ENCODE data around the gene KIF1C. TPM values are rescaled to one million over a fixed set of nuclear protein-coding genes. Genes with fewer than 3 reads are reported as not detected.

Gene KIF1C
- total RNA-seq, 1 experiment from 2014 or later = 121 TPM

DNA sequence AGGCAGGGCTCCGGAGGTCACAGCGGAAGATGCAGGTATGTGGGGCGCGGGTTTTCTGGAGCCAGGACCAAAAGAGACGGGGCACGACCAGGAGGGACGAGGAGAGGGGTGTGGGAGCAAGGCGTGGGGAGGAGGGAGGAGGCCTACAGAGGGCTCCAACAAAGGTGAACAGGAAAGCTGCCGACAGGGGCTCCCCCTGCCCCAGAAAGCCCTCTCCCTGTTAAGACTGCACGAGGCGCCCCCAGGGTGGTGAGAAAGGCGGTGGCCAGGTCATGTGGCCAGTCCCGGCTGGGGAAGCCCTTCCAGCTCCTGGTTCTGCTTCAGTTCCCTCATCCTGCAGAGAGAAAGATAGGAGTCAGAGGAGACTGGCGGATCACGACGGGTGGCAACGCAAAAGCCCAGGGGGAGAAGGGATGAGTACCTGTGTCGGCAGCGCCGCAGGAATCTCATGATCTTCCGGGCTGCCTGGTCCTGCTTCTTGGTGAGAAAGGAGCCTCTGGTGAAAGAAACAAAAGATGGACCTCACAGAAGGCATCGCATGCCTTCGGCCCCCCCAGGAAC lies 29.2 kb upstream of the KIF1C start:
- CTCF ChIA-PET = interaction anchor here (1.3 kb wide), 1 partner anchor 65 kb away, joined by 3 read pairs; the partner anchor contains the start of gene CHRNE
- Histone ChIP-seq H3K9me2 (ENCODE audit: insufficient read depth) (no peaks in the 10 kb centered on the region), H3K4me1 (ENCODE audit: control insufficient read depth in 1 of 2, insufficient read depth in 2 of 2, low read length in 2 of 2) (peaks cover 19 to 33% of the 10 kb centered on the region in 2 experiments), H3K9ac (ENCODE audit: low read length) (peak overlapping the region; percentile 80), H3K9me3 (ENCODE audit: control insufficient read depth in 1 of 2, insufficient read depth in 1 of 2, low read depth in 1 of 2, low read length in 2 of 2) (no peaks in the 10 kb centered on the region), H3K4me2 (ENCODE audit: low read length) (peak overlapping the region; percentile 84), H3K79me2 (ENCODE audit: insufficient read depth, low read length) (peaks cover 17% of the 10 kb centered on the region; the same call in 1 of the 2 replicates), H4K20me1 (ENCODE audit: insufficient read depth) (no peaks in the 10 kb centered on the region), H3K27me3 (ENCODE audit: insufficient read depth, low read length) (no peaks in the 10 kb centered on the region), H3K36me3 (ENCODE audit: control insufficient read depth in 1 of 2, insufficient read depth in 2 of 2, low read length in 2 of 2) (peaks cover 4 to 13% of the 10 kb centered on the region in 2 experiments; a peak in 3 of 4 replicates), H2AFZ (ENCODE audit: low read depth, low read length, poor library complexity, severe bottlenecking) (no peak overlapping the region), H3K4me3 (replicated peaks in 1 of 2; ENCODE audit: low read depth in 1 of 2, low read length in 2 of 2) (peak overlapping the region; percentile 63 to 70), H3K27ac (ENCODE audit: low read depth, low read length) (peak overlapping the region; percentile 90)
- no TSS peak for BruUV-seq (replicated peaks)
- RAD21 ChIA-PET (ENCODE audit: low non-redundant PET in 1 of 2, low total read pairs in 2 of 2, uncharacterized antibody in 2 of 2, unreplicated experiment in 2 of 2) = interaction anchor here (0.5 to 2.2 kb wide), 2 partner anchors 14 to 29 kb away, joined by 6 to 11 read pairs; partner anchors contain the start of genes RNF167 (in 1 of the 2) and SLC25A11 (in 1 of the 2)
- TF ChIP-seq, protein P1, sequence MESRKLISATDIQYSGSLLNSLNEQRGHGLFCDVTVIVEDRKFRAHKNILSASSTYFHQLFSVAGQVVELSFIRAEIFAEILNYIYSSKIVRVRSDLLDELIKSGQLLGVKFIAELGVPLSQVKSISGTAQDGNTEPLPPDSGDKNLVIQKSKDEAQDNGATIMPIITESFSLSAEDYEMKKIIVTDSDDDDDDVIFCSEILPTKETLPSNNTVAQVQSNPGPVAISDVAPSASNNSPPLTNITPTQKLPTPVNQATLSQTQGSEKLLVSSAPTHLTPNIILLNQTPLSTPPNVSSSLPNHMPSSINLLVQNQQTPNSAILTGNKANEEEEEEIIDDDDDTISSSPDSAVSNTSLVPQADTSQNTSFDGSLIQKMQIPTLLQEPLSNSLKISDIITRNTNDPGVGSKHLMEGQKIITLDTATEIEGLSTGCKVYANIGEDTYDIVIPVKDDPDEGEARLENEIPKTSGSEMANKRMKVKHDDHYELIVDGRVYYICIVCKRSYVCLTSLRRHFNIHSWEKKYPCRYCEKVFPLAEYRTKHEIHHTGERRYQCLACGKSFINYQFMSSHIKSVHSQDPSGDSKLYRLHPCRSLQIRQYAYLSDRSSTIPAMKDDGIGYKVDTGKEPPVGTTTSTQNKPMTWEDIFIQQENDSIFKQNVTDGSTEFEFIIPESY (IDR thresholded peaks at IDR 0.05; ENCODE audit: extremely low read depth, insufficient replicate concordance, low read length) = no peak
- TF ChIP-seq YY1 (IDR thresholded peaks at IDR 0.05; ENCODE audit: extremely low read depth, insufficient replicate concordance, low read depth, low read length) (no peak), ZFX (IDR thresholded peaks at IDR 0.05) (no peak), SRF (IDR thresholded peaks at IDR 0.05; ENCODE audit: low read depth) (no peak), ELF1 (IDR thresholded peaks at IDR 0.05; ENCODE audit: borderline replicate concordance, low read depth) (no peak), ZNF274 (IDR thresholded peaks at IDR 0.05; ENCODE audit: low read depth, low read length) (no peak), EGR1 (IDR thresholded peaks at IDR 0.05; ENCODE audit: low read depth) (no peak), TCF7L2 (IDR thresholded peaks at IDR 0.05; ENCODE audit: borderline replicate concordance, extremely low read depth, insufficient read depth, insufficient read length) (no peak), CEBPB (IDR thresholded peaks at IDR 0.05; ENCODE audit: low read depth) (no peak)
- TF ChIP-seq, protein P2, sequence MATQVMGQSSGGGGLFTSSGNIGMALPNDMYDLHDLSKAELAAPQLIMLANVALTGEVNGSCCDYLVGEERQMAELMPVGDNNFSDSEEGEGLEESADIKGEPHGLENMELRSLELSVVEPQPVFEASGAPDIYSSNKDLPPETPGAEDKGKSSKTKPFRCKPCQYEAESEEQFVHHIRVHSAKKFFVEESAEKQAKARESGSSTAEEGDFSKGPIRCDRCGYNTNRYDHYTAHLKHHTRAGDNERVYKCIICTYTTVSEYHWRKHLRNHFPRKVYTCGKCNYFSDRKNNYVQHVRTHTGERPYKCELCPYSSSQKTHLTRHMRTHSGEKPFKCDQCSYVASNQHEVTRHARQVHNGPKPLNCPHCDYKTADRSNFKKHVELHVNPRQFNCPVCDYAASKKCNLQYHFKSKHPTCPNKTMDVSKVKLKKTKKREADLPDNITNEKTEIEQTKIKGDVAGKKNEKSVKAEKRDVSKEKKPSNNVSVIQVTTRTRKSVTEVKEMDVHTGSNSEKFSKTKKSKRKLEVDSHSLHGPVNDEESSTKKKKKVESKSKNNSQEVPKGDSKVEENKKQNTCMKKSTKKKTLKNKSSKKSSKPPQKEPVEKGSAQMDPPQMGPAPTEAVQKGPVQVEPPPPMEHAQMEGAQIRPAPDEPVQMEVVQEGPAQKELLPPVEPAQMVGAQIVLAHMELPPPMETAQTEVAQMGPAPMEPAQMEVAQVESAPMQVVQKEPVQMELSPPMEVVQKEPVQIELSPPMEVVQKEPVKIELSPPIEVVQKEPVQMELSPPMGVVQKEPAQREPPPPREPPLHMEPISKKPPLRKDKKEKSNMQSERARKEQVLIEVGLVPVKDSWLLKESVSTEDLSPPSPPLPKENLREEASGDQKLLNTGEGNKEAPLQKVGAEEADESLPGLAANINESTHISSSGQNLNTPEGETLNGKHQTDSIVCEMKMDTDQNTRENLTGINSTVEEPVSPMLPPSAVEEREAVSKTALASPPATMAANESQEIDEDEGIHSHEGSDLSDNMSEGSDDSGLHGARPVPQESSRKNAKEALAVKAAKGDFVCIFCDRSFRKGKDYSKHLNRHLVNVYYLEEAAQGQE (IDR thresholded peaks at IDR 0.05; ENCODE audit: low read depth) = no peak
- TF ChIP-seq, protein P3, sequence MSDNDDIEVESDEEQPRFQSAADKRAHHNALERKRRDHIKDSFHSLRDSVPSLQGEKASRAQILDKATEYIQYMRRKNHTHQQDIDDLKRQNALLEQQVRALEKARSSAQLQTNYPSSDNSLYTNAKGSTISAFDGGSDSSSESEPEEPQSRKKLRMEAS (IDR thresholded peaks at IDR 0.05) = no peak
- intact Hi-C loops (cut with micrococcal nuclease) = no loop called here
- POLR2A ChIA-PET = interaction anchor here (0.8 to 5.0 kb wide), 7 partner anchors 15 to 178 kb away, joined by 3 to 45 read pairs (median 10); partner anchors contain the start of genes CAMTA2, ENO3, PFN1 and RNF167
- DNase-seq (ENCODE audit: low read depth, low spot score) = no peak
- ATAC-seq = no peak
